ENCODE results near the gene KRT32.
"Not testable (repeated sequence)": the region's sequence is repeated elsewhere in the genome, so short reads cannot be mapped to it uniquely, and the experiment has no call there.

KRT32 gene

DNA sequence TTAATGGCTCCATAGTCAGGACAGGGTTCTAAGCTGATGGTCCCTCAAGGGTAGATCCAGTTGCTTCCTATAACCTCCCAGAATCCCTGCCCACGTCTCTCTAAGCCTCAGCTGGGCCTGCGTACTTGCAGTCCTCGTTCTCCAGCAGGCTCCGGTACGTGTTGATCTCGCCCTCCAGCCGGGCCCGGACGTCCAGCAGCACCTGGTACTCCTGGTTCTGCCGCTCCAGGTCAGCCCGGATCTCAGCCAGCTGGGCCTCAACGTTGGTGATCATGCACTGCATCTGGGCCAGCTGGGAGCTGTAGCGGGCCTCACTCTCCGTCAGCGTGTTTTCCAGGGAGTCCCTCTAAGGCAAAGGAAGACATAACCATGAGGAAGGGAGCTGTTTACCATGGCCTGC is 4.5 kb downstream of the KRT32 start:
- DNase-seq, result no peak

- no peak for DNase-seq
Measured at GRCh38 chr17:41457676-41458075, 9.5 kb downstream of the KRT32 start.

- no peak for DNase-seq
Measured at GRCh38 chr17:41456204-41456603, 11.0 kb downstream of the KRT32 start.

DNA sequence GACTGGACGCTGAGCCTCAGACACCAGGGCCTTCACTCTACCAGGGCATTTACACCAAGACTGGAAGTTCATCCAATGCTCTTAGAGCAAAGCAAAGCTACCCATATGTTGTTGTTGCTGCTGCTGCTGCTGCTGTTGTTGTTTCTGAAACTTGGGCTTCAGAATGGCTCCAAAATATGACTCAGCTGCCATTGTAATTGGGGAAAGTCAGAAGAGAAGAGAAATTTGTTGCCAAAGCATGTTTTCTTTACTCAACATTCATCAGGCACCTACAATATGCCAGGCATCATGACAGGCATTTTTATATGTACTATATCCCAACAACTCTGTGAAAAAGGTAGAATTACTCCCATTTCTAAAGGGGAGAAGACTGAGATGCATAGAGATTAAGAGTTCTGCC is 11.9 kb downstream of the KRT32 start:
- DNase-seq, result no peak

GRCh38 chr17:41453066-41453465 is 14.1 kb downstream of the KRT32 start:
- no peak for DNase-seq

DNA sequence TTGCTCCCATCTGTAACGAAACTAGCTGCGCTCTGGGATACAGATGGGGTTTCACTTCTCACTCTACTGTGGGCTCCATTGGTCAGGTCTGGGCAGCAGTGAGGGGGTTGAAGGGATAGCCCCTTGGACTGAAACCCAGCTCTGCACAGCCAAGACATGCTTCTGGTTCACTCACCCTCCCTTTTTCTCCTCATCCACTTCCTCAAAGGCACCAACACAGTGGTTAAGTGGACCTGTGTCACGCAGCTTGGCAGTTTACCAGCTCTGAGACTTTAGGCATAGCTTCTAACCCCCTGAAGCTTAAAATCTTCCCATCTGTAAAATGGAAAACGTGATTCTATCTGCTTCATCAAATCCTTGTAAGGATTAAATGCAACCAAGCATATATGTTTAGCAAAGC is 14.9 kb downstream of the KRT32 start:
- no peak for DNase-seq

DNA sequence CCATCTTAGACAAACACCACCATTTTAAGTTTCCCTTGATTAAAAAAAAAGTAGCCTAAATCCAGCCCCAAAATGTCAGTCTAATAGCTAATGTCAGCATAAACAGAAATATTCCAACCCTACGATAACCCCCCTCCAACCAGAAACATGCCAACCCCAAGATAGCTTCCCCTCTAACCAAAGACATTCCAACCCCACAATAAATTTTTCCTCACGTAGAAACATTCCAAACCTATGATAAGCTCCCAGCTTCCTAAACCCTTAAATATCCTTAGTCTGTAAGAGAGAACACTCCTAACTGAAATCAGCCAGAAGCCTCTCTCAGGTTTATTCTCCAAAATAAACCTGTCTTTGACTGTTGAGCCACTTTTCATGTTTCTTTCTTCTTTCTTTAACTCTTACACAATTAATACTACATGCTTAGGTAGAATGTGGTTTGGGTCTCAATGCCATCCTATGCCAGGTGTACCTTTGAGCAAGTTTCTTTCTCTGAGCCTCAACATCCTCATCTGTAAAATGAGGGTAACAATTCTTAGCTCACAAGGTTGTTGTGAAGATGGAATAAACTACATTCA is 15.9 kb downstream of the KRT32 start:
- DNase-seq, result no peak

DNA sequence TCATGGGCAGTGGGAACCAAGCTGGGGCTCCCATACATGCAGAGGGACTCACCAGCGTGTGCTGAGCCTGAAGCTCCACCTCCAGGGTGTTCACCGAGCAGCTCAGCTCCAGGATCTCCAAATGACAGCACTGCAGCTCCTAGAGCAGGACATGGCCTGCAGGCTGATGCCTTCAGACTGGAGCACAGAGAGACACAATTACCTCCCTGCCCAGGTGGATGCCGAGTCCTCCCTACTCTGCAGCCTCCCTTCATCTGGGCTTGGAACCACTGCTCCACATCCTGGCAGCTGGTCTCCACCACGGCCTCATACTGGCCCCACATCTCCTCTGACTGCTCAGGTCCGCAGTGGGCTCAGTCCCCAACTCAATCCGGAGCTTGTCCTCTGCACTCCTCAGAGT is 18.2 kb downstream of the KRT32 start:
- no peak for DNase-seq

GRCh38 chr17:41448506-41448905 is 18.7 kb downstream of the KRT32 start:
- no peak for DNase-seq

DNA sequence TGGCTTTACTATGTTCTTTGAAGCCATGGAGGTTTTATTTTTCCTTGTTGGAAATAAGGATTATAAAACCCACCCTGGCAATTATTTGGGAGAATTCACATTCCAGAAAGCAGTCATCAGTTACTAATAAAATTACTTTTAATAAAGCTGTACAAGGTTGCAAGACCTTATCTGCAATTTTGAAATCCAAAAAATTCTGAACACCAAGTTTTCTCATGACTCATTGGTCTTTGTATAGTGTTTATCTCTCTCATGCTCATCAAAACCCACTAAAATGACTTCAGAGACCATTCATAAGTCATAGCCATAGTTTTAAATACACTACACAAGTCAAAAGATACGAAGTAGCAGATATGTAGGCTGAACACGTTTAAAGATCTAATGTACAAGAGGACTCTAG is 20.4 kb downstream of the KRT32 start:
- DNase-seq, result no peak

DNA sequence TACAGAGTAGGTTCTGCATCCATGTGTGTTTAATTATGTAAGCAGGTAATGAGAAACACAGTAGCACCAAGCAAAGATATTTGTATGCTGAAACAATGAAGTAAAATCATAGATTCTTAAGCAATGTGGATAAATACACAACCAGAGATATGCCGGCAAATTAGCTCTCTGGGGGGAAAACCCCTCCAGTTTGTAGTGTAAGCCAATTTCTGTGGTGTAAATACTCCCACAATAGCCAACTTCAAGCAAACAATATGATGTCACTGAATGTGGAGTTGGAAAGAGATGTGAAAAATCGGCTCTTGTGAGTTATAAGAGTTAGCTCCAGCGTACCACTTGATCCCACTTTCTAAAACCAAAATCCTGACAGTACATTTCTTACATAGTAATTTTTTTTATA is 22.5 kb downstream of the KRT32 start:
- DNase-seq, result no peak

DNA sequence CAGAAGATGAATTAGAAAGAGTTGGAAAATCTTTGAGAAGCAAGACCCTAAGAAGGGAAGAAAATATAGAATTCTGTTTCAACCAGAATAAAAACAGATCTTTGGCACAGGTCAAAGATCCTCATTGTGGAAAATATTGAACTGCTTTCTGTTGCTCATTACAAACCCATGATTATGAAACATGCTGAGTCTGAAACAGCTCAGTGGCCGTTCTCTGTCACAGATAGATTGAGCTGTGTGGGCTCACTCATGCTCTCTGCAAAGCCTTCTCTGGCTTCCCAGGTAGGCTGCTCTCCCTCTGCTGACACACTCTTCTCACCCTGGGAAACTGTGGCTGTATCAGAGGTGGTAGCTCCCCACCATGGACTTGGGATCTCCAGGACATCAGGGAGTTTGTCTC is 23.0 kb downstream of the KRT32 start:
- DNase-seq, result no peak

DNA sequence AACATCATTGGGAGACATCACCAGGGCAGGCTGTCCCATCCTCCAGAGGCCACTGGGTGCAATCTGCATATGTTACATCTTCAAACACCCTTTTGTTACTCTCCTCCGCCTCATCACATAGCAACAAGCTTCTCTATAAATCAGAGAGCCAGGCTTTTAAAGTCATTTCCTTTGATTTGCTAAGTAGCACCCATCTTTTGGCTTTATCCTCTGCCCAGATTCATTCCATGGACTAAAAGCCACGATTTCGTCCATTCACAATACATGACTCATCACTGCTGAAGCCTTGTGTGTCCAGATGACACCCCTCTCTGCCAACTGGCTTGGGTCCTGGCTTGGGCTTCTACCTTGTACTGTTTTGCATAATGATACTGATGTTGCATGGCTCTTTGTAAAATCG is 24.4 kb downstream of the KRT32 start:
- DNase-seq, result no peak

DNA sequence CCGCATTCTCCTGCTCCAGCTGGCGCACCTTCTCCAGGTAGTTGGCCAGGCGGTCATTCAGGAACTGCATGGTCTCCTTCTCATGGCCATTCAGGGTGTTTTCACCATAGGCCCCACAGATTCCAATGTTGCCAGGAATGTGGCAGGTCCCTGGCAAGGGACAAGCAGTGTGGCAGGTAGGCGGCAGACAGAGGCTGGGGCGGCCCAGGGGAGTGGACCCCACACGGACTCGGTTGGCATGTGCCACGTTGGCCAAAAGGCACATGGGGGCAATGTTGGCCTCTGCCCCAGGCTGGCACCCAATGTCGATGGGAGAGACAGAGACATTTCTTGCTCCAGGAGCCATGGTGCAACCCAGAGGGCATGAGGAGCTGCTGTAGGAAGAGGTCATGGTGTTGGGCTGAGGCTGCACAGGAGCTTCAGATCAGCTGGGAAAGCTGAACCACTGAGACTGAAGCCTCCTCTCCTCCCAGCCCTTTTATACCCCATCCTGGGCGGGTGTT is 26.6 kb downstream of the KRT32 start, which contains the start of gene KRT38:
TSS of gene KRT38 (minus strand) at position 453 of the 503 bp plus-strand sequence. CDS start at position 391, 62 bp downstream.
- DNase-seq, result no peak

DNA sequence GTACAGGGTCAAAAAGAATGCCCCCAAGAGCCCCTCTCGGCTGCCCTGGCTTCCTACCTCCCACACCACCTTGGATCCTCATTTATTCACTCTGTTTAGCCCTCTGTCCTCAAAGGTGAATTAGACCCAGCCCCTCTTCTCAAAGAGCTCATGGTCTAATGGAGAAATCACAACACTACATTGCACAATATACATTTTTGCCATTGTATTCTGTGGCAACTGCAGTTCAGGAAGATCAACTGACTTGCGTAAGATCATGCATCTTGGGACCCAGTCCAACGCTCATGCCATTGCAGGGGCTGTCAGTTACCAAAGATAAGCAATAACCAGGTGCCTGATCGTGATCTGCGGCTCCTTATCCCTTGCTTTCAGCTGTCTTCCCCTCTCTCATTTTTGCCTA is 27.8 kb downstream of the KRT32 start:
- DNase-seq, result no peak

DNA sequence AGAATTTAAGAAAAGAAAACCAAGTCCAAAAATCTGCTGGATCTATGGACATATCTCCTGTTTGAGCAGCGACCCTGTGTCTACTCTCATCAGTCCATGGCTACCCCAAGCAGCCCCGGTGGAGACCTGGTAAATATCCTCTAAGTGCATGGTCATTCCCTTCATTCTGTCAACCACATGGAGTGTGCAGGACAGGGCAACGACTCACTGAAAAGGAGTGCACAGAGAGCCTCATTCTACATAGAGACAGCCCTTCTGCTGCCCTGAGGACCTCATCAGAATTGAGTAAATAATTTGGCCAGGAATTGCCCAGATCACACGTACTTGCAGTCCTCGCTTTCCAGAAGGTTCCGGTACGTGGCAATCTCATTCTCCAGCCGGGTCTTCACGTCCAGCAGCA is 29.4 kb downstream of the KRT32 start:
- DNase-seq, result no peak

DNA sequence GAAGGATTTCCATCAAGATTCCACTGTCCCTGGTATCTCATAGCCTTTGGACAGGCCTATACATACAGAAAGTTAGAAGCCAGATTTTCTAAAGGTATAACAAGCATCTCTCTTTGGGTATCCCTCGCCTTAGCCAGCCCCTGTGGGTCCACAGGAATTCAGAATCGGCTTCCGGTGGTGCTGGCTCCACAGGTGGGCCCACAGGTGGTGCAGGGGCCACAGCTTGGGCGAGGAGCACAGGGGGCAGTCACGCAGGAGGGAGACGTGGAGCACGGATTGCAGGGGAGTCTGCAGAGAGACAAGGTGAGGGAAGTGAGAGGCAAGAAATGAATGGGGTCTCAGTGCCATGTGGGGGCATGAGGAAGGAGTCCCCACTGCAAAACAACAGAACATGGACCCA is 29.9 kb downstream of the KRT32 start:
- DNase-seq, result no peak

GRCh38 chr17:41434415-41434814 is 32.8 kb downstream of the KRT32 start:
- DNase-seq, result no peak

- no peak for DNase-seq
Measured at GRCh38 chr17:41434005-41434404, 33.2 kb downstream of the KRT32 start.

DNA sequence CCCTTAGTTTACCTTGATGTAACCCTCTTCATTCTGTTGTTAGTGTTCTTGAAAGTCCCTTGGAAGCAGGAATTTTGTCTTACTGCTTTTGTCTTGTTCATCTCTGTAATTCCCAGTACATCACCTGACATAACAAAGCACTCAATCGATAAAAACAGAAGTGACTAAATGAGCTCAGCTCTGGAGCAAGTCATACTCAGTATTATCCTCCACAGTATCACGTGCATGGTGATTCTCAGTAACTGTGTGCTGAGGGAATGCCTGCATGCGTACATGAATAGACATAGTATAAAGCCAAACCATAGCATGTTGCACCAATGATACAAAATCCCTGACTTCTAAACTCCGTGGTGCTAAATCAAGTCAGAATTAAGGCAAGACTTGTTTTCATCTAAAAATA is 33.6 kb downstream of the KRT32 start:
- DNase-seq, result no peak

DNA sequence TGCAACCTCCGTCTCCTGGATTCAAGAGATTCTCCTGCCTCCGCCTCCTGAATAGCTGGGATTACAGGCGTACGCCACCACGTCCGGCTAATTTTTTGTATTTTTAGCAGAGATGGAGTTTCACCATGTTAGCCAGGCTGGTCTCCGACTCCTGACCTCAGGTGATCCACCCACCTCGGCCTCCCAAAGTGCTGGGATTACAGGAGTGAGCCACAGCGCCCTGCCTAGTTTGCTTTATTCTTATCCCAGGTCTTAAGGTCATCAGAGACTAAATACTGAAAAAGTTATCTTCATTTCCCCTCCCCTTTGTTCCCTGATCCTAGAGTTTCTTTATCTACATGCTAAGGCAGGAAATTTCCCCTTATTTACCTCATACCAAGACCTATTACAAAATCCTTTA is 36.8 kb downstream of the KRT32 start:
- DNase-seq, result not testable (repeated sequence)

DNA sequence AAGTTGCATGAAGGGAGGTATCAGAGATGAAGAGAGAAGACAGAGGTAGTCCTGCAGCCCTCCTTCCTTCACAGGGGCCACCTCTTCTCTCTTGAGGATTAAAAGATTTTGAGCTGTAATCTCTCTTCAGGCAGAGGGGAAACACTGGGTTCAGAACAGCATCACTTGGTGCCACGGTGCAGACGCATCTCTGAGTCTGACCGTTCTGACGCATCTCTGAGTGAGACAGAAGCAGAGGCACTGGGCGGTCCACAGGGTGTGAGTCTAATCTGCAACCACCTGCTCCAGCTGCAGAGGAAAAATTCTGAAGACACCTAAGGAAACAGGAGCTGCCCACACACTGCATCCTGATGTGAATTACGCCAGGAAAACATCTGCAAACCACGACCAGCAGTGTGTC is 37.5 kb downstream of the KRT32 start:
- DNase-seq, result no peak

- no peak for DNase-seq
Measured at GRCh38 chr17:41428591-41429291, 38.4 kb downstream of the KRT32 start.

DNA sequence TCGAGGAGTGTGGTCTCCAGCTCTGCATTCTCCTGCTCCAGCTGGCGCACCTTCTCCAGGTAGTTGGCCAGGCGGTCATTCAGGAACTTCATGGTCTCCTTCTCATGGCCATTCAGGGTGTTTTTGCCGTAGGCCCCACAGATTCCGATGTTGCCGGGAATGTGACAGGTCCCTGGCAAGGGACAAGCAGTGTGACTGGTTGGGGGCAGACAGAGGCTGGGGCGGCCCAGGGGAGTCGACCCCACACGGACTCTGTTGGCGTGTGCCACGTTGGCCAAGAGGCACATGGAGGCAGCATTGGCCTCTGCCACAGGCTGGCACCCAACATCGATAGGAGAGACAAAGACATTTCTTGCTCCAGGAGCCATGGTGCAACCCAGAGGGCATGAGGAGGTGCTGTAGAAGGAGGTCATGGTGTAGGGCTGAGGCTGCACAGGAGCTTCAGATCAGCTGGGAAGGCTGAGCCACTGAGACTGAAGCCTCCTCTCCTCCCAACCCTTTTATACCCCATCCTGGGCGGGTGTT is 43.0 kb downstream of the KRT32 start, which contains the start of gene KRT37:
TSS of gene KRT37 (minus strand) at position 475 of the 525 bp plus-strand sequence. CDS start at position 413, 62 bp downstream.
- DNase-seq, result no peak

Measured in activated effector memory CD4-positive, alpha-beta T cell treated with anti-CD3 and anti-CD28 coated beads, Interleukin-2, amount 50 U/mL, for 16 hours (primary cell).